K562 (cell line): Measurements from ENCODE around the gene SPON2. TPM values are rescaled to one million over a fixed set of nuclear protein-coding genes. Genes with fewer than 3 reads are reported as not detected.

Experiments
- L3MBTL2 ChIP-seq: fragments of 450-650 bp; IDR thresholded peaks from 2 replicates; pipeline ENCODE4 v1.6.1; 2016; ENCODE audit warnings: mild to moderate bottlenecking, moderate library complexity
- MAFF ChIP-seq: IDR thresholded peaks from 2 replicates; pipeline ENCODE4 v1.6.1; 2012; ENCODE audit warnings: low read length, improper control_type of control experiment
- MGA ChIP-seq: fragments of 450-650 bp; IDR thresholded peaks from 2 replicates; pipeline ENCODE4 v1.6.1; 2016; ENCODE audit warnings: mild to moderate bottlenecking, moderate library complexity
- RB1 ChIP-seq: fragments of 450-650 bp; IDR thresholded peaks from 2 replicates; pipeline ENCODE4 v1.6.1; 2017; ENCODE audit warnings: low read depth, mild to moderate bottlenecking
- THRA ChIP-seq: fragments of 450-650 bp; IDR thresholded peaks from 2 replicates; pipeline ENCODE4 v1.6.1; 2017; ENCODE audit warnings: mild to moderate bottlenecking, moderate library complexity
- ZBTB49 ChIP-seq: sonication (generic); formaldehyde crosslinking; IDR thresholded peaks from 2 replicates; pipeline ENCODE4 v1.8.0; 2022; ENCODE audit warnings: missing genetic modification reagents, mild to moderate bottlenecking, borderline replicate concordance
- ZNF316 ChIP-seq: fragments of 450-650 bp; IDR thresholded peaks from 2 replicates; pipeline ENCODE4 v1.6.1; 2016
- ZNF785 ChIP-seq: fragments of 250-450 bp; sonication (Bioruptor Pico); IDR thresholded peaks from 2 replicates; pipeline ENCODE4 v1.4.0; 2020; ENCODE audit warnings: mild to moderate bottlenecking
- polyA plus RNA-seq, 8 experiments: library from polyadenylated mRNA; depleted of rRNA in 4 of 8; stranded (reverse) in 5 of 8; unstranded in 3 of 8; fragments of >200 nt; fragmentation: Nextera tagmentation in 2 of 8; fragmentation: Illumina TruSeq in 1 of 8; extraction: Ambion mirVana in 2 of 8; extraction: Trizol in 1 of 8; gene quantifications; 2 replicates each; pipeline versions ENCODE4 v1.2.1 to v1.2.3, GENCODE V29; 2011 to 2014; ENCODE audit warnings: inconsistent platforms in 1 of 8, missing spikeins in 1 of 8
- total RNA-seq, 7 experiments: library from RNA; depleted of rRNA in 6 of 7; stranded (reverse); fragments of >200 nt in 6 of 7; fragmentation: Illumina TruSeq in 2 of 7; extraction: Trizol in 2 of 7; gene quantifications; 2 replicates each; pipeline versions ENCODE4 v1.2.1 to v1.2.3, GENCODE V29; 2011 to 2021; ENCODE audit warnings: low replicate concordance in 1 of 7

The SPON2 gene
- total and polyA plus RNA-seq, 9 of the 15 experiments (the other 6 are each of a cell fraction or from before 2014, with no cell fraction given), result 0.21 to 2.2 (median 0.83) TPM

- TF ChIP-seq THRA (no peak), RB1 (no peak), MAFF (no peak), L3MBTL2 (0 out of 2 replicates have a peak, but pooled peaks have one; percentile 25), MGA (peak; percentile 41; the same call in 1 of the 2 replicates), ZBTB49 (CRISPR knock-in tag) (no peak), ZNF785 (CRISPR knock-in tag) (no peak), ZNF316 (peak; percentile 25; the same call in 1 of the 2 replicates)
These were observed 25.9 kb upstream of the SPON2 start (continued) for GRCh38 chr4:1198098-1198844.
